GM23248 (cell line): ENCODE measurements around the gene RNF144B.

Source experiments
- EZH2 ChIP-seq: fragments of 200-600 bp; sonication (generic); IDR thresholded peaks from 2 replicates; pipeline ENCODE4 v1.6.1; 2018; ENCODE audit warnings: antibody characterized with exemption, mild to moderate bottlenecking; ENCODE audit not compliant: insufficient read depth, poor library complexity, severe bottlenecking
- EZH2phosphoT487 ChIP-seq: fragments of 200-600 bp; sonication (generic); IDR thresholded peaks from 2 replicates; pipeline ENCODE4 v1.6.1; 2018; ENCODE audit warnings: antibody characterized with exemption, moderate library complexity, mild to moderate bottlenecking, low read depth; ENCODE audit not compliant: insufficient read depth

DNA sequence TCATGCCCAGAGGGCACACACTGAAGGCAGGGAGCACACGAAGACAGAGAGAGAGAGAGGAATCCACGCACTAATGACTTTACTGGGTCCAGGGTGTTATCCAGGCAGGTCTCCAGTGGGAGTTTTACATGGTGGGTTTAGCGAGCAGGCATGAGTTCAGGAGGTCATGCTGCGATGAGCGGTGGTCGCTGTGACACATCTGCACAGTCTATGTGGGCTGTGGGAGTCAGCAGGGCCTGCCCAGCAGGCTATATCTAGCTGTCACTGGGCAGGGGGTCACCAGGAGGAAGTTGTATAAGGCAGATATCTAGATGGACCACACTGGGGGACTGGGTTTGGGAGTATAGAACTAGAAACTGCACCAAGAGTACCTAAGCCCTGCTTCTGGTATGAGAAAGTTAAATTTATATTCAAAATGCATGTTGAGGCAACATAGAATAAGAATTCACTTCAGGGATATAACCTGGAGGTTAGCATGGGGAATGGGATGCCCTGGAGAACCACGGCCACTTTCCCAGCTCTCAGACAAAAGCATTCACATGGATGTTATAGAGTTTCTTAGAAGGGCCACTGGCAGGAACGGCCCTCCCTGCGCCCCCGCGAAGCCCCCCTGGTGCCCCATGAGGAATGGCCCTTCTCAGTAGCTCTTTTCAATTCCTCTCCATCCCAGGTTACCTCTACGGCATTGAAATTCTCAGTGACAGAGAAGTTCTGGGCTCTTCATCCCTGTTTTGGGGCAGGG, 113.9 kb downstream of the RNF144B start:
- no peak for TF ChIP-seq EZH2
- no peak for TF ChIP-seq EZH2phosphoT487
